Measurements from ENCODE around the gene TCF12.

DNA sequence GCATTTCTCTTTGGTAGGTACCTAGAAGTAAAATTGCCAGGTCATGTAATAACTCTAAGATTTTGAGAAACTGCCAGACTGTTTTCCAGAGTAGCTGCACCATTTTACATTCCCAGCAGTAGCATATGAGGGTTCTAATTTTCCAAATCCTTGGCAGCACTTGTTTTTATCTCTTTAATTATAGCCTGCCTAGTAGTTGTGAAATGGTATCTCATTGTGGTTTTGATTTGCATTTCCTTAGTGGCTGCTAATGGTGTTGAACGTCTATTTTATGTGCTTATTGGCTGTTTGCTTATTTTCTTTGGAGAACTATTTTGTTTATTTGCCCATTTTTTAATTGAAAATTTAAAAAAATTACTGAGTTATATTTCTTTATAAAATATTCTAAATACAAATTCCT lies 117.9 kb downstream of the TCF12 start:
- TF ChIP-seq EP300 (IDR thresholded peaks at IDR 0.05; ENCODE audit: borderline replicate concordance) (no peak), NFIC (IDR thresholded peaks at IDR 0.05) (no peak), FOXM1 (IDR thresholded peaks at IDR 0.05; ENCODE audit: borderline replicate concordance, low read depth) (no peak), CREB1 (IDR thresholded peaks at IDR 0.05; ENCODE audit: low read depth) (no peak), YY1 (IDR thresholded peaks at IDR 0.05; ENCODE audit: low read depth) (no peak), CEBPB (IDR thresholded peaks at IDR 0.05) (no peak)
- TF ChIP-seq, protein P1, sequence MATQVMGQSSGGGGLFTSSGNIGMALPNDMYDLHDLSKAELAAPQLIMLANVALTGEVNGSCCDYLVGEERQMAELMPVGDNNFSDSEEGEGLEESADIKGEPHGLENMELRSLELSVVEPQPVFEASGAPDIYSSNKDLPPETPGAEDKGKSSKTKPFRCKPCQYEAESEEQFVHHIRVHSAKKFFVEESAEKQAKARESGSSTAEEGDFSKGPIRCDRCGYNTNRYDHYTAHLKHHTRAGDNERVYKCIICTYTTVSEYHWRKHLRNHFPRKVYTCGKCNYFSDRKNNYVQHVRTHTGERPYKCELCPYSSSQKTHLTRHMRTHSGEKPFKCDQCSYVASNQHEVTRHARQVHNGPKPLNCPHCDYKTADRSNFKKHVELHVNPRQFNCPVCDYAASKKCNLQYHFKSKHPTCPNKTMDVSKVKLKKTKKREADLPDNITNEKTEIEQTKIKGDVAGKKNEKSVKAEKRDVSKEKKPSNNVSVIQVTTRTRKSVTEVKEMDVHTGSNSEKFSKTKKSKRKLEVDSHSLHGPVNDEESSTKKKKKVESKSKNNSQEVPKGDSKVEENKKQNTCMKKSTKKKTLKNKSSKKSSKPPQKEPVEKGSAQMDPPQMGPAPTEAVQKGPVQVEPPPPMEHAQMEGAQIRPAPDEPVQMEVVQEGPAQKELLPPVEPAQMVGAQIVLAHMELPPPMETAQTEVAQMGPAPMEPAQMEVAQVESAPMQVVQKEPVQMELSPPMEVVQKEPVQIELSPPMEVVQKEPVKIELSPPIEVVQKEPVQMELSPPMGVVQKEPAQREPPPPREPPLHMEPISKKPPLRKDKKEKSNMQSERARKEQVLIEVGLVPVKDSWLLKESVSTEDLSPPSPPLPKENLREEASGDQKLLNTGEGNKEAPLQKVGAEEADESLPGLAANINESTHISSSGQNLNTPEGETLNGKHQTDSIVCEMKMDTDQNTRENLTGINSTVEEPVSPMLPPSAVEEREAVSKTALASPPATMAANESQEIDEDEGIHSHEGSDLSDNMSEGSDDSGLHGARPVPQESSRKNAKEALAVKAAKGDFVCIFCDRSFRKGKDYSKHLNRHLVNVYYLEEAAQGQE (IDR thresholded peaks at IDR 0.05; ENCODE audit: low read depth) = no peak
